Measurements from ENCODE around the gene SNX30.

SNX30 gene

DNA sequence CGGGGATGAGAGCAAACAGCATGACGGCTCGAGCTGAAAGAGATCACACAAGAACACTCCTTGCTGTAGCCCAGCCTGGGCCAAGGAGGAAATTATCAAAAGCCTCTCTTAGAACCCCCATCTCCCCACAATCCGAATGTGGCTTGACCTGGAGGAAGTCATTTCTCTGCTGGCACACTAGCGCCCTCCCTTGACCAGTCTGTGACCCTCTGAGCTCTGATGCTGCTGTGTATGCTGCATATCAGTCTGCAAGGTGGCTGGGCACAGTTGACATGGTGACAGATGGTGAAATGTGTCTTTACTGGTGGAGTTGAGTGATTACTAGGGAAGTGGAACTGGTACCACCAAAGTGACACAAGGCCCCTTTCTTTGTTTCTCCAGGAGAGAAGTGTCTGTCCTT is 136.8 kb downstream of the SNX30 start:
- H3K27ac ChIP-seq, result no peak overlapping the region
- no peak for TF ChIP-seq ZFX (IDR thresholded peaks at IDR 0.05)
- TF ChIP-seq, protein P1, sequence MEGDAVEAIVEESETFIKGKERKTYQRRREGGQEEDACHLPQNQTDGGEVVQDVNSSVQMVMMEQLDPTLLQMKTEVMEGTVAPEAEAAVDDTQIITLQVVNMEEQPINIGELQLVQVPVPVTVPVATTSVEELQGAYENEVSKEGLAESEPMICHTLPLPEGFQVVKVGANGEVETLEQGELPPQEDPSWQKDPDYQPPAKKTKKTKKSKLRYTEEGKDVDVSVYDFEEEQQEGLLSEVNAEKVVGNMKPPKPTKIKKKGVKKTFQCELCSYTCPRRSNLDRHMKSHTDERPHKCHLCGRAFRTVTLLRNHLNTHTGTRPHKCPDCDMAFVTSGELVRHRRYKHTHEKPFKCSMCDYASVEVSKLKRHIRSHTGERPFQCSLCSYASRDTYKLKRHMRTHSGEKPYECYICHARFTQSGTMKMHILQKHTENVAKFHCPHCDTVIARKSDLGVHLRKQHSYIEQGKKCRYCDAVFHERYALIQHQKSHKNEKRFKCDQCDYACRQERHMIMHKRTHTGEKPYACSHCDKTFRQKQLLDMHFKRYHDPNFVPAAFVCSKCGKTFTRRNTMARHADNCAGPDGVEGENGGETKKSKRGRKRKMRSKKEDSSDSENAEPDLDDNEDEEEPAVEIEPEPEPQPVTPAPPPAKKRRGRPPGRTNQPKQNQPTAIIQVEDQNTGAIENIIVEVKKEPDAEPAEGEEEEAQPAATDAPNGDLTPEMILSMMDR (conservative IDR thresholded peaks at IDR 0.05), result no peak; the same call in 1 of the 2 replicates

DNA sequence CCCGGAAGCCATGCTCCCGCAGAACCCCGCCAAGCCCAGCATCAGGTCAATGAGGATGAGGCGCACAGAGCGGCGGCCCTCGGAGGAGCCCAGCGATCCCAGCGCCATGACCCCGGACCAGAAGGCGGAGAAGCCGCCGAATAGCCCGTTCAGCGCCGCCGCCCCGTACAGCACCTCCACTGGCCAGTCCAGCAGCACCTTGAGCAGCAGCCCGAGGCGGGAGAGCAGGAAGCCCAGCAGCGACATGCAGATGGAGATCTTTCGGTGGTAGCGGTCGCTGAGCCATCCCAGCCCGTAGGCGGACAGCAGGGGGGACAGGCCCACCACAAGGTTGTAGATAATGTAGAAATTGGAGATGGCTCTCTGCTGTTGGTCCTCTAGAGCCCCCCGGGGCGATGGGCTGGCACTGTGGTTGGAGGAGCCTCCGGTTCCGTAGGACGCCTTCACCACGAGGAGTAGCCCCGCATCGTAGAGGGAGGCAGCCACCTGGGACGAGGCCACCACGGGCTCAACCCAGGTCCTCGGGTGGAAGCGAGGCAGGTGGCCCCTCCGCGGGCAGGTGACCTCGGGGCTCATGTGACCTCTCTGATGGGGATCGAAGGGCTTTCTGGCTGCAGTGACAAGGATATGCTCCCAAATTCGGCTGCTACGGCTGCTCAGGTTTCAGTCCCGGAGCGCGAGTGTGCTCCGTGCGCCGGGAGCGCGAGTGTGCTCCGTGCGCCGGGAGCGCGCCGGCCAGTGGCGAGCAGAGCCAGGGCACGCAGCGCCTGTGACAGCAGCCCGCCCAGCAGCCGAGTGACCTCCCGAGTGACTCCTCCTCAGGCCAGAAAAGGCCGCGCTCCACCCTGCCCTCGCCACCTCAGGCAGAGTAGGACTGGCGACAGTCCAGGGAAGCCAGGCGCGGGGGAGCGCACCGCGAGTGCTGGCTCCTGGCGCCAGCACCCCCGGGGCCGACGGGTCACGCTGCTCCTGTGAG is 139.8 kb downstream of the SNX30 start, which contains the start of gene SLC46A2:
Gene SLC46A2 (minus strand): TSS at position 771 of the 976 bp plus-strand sequence. CDS start 195 bp downstream, at position 576.
- H3K27ac ChIP-seq, result no peak within 1 kb of the TSS
- TF ChIP-seq, protein P1 (conservative IDR thresholded peaks at IDR 0.05), result no peak
- no peak for TF ChIP-seq ZFX (IDR thresholded peaks at IDR 0.05)

DNA sequence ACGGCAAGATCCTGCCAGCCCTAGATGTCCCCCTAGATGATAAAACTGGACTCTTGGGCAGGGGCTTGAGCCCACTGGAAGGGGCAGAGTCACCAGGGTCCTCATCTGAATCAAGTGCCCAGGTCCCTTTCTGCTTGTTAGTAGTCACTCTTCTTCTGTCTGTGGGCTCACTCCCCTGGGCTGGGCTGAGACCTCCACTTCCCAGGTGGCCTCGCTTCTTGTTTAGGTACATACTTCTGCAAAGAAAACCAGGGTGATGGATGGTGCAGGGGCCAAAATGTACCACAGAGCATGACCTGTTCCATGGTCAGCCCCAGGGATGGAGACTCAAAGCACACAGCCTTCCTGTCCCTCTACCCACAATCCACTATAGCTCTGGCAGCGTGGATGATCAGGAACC is 141.0 kb downstream of the SNX30 start:
- no peak for TF ChIP-seq ZFX (IDR thresholded peaks at IDR 0.05)
- TF ChIP-seq, protein P1 (conservative IDR thresholded peaks at IDR 0.05), result no peak
- H3K27ac ChIP-seq, result no peak overlapping the region

DNA sequence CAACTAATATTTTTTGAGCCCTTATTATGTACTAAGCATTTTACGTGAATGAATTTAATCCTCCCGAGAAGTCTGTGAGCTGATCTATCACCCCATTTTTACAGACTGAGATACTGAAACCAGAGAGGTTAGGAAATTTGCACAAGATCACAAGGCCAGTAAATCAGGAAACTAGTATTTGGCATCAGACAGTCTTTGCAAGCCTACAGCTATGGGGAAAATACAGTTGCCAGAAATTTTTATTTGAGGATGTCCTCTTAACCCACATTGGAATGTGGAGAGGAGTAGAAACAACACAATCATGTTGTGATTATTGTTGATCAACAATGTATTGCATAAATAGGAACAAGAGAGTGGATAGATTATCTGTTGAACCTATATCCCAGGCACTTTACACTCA is 142.4 kb downstream of the SNX30 start:
- TF ChIP-seq ZFX (IDR thresholded peaks at IDR 0.05), result no peak
- TF ChIP-seq, protein P1 (conservative IDR thresholded peaks at IDR 0.05), result no peak
- no peak overlapping the region for H3K27ac ChIP-seq

GRCh38 chr9:112894041-112894440 is 143.5 kb downstream of the SNX30 start:
- TF ChIP-seq ZFX (IDR thresholded peaks at IDR 0.05), result no peak
- TF ChIP-seq, protein P1 (conservative IDR thresholded peaks at IDR 0.05), result no peak
- no peak overlapping the region for H3K27ac ChIP-seq

- TF ChIP-seq, protein P1 (conservative IDR thresholded peaks at IDR 0.05), result no peak
- TF ChIP-seq ZFX (IDR thresholded peaks at IDR 0.05), result no peak
- no peak overlapping the region for H3K27ac ChIP-seq
Measured at GRCh38 chr9:112894699-112895098, 144.1 kb downstream of the SNX30 start.

- no peak for TF ChIP-seq ZFX (IDR thresholded peaks at IDR 0.05)
- TF ChIP-seq, protein P1 (conservative IDR thresholded peaks at IDR 0.05), result no peak
- H3K27ac ChIP-seq, result no peak overlapping the region
Measured at GRCh38 chr9:112896131-112896530, 145.6 kb downstream of the SNX30 start.

Measured in C4-2B (cell line).